Hepatocyte (in vitro differentiated cells): ENCODE results near the gene CRABP2. TPM values are rescaled to one million over a fixed set of nuclear protein-coding genes. Genes with fewer than 3 reads are reported as not detected.
A peak's percentile ranks its signal among the peaks of the same experiment; 100 is the strongest.

Experiments
- DNase-seq: peaks from one replicate; pipeline ENCODE4 v3.0.0-alpha.2; 2016; ENCODE audit warnings: low spot score
- H2AFZ ChIP-seq: fragments of 200-600 bp; sonication (generic); 2 replicates; pipeline ENCODE4 v1.6.0; 2016; ENCODE audit warnings: antibody characterized with exemption, mild to moderate bottlenecking
- H3K27ac ChIP-seq: fragments of 200-600 bp; sonication (generic); 2 replicates; pipeline ENCODE4 v1.5.1; 2016; ENCODE audit warnings: mild to moderate bottlenecking
- H3K27me3 ChIP-seq: fragments of 200-600 bp; sonication (generic); 2 replicates; pipeline ENCODE4 v1.6.1; 2016
- H3K36me3 ChIP-seq: fragments of 200-600 bp; sonication (generic); replicated peaks from 2 replicates; pipeline ENCODE4 v1.5.1; 2016; ENCODE audit warnings: low read depth; ENCODE audit not compliant: insufficient read depth
- H3K4me1 ChIP-seq: fragments of 200-600 bp; sonication (generic); 2 replicates; pipeline ENCODE4 v1.5.1; 2016; ENCODE audit warnings: mild to moderate bottlenecking, moderate library complexity; ENCODE audit not compliant: insufficient read depth
- H3K4me2 ChIP-seq: fragments of 200-600 bp; sonication (generic); 2 replicates; pipeline ENCODE4 v1.6.0; 2016
- H3K4me3 ChIP-seq: fragments of 200-600 bp; sonication (generic); 2 replicates; pipeline ENCODE4 v1.5.1; 2016; ENCODE audit warnings: mild to moderate bottlenecking
- H3K79me2 ChIP-seq: fragments of 200-600 bp; sonication (generic); 2 replicates; pipeline ENCODE4 v1.6.0; 2017; ENCODE audit warnings: mild to moderate bottlenecking
- H3K9me2 ChIP-seq: fragments of 200-600 bp; sonication (generic); replicated peaks from 2 replicates; pipeline ENCODE4 v1.6.0; 2017; ENCODE audit warnings: mild to moderate bottlenecking; ENCODE audit not compliant: insufficient read depth
- H3K9me3 ChIP-seq: fragments of 200-600 bp; sonication (generic); 2 replicates; pipeline ENCODE4 v1.5.1; 2016; ENCODE audit warnings: low read depth, mild to moderate bottlenecking
- H4K20me1 ChIP-seq: fragments of 200-600 bp; sonication (generic); 2 replicates; pipeline ENCODE4 v1.6.0; 2016; ENCODE audit warnings: mild to moderate bottlenecking; ENCODE audit not compliant: insufficient read depth, poor library complexity, severe bottlenecking
- EZH2 ChIP-seq: fragments of 200-600 bp; sonication (generic); IDR thresholded peaks from 2 replicates; pipeline ENCODE4 v1.6.1; 2016; ENCODE audit warnings: antibody characterized with exemption, mild to moderate bottlenecking, borderline replicate concordance
- EZH2phosphoT487 ChIP-seq: fragments of 200-600 bp; sonication (generic); IDR thresholded peaks from one replicate; pipeline ENCODE4 v1.6.1; 2018; ENCODE audit warnings: antibody characterized with exemption, mild to moderate bottlenecking, low read depth, moderate library complexity; ENCODE audit not compliant: unreplicated experiment, severe bottlenecking
- WGBS: methylation state at CpG from one replicate; pipeline ENCODE4 v1.1.6; 2016; ENCODE audit warnings: low lambda C conversion rate; ENCODE audit errors: missing lambda C conversion rate; 5-methylcytosine and 5-hydroxymethylcytosine counted together
- polyA plus RNA-seq: library from polyadenylated mRNA; unstranded; fragments of >200 nt; fragmentation: Nextera tagmentation; extraction: Ambion mirVana; gene quantifications from 2 replicates; pipeline ENCODE4 v1.2.1, GENCODE V29; 2016
- total RNA-seq: library from RNA; depleted of rRNA; stranded (reverse); fragments of >200 nt; gene quantifications from 2 replicates; pipeline ENCODE4 v1.2.3, GENCODE V29; 2014
- TF ChIP-seq, protein P1 (sequence below): fragments of 200-600 bp; sonication (generic); IDR thresholded peaks from 2 replicates; pipeline ENCODE4 v1.5.1; 2016; ENCODE audit warnings: antibody characterized with exemption, mild to moderate bottlenecking; ENCODE audit not compliant: poor library complexity

Gene CRABP2
- total and polyA plus RNA-seq, 2 experiments from 2014 or later = 93.5 to 171 TPM

DNA sequence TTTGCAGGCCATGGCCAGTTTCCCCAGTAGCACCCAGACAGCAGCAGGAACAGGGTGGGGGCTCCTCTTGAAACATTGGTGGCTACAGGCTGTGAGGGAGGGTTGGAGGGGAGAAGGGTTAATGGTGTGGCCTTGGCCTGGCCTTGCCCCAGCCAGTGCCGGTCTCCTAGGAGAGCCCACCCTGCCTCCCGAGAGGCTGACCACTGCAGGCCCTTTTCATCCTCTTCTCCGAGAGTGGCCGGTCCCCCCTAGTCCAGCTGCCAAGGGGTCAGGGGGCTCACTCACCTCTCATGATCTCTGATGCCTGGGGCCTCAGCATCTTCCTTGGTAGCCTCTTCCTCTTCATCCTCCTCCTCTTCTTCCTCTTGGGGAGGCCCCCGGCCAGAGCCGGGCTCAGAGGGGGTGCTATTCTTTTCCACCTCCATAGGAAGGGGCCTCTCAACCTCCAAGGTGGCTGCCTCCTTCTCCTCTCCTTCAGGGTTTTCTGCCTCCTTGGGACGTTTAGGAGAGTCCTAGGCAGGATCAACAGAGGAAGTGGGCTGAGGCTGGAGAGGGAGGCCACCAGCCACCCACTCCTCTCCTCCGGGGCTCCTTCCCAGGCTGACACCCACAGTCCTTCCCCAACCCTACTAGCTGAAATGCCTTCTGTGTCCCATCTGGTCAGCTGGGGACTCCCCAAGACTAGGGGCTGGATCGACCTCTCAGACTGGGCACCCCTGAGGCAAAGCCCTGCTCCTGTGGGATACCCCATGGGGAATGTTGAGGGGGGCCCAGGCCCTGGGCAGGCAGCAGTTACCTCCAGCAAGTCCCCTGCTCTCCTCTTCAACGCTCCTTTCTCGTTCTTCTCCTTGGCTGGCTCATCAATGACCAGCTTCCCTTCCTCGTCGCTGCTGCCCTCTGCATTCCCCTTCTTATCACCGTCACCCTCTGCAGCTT lies 38.3 kb upstream of the CRABP2 start:
- Histone ChIP-seq H3K27ac (no peak overlapping the region), H3K27me3 (no peaks in the 10 kb centered on the region), H3K4me2 (no peak overlapping the region), H3K9me2 (no peaks in the 10 kb centered on the region), H3K4me3 (no peak overlapping the region), H4K20me1 (no peaks in the 10 kb centered on the region), H3K79me2 (peaks cover 54% of the 10 kb centered on the region), H3K9me3 (no peaks in the 10 kb centered on the region), H2AFZ (no peak overlapping the region), H3K4me1 (peaks cover 41% of the 10 kb centered on the region), H3K36me3 (no peaks in the 10 kb centered on the region)
- no peak for DNase-seq
- WGBS = 95% methylated on average over 14 of the region's 14 CpGs
- TF ChIP-seq, protein P1, sequence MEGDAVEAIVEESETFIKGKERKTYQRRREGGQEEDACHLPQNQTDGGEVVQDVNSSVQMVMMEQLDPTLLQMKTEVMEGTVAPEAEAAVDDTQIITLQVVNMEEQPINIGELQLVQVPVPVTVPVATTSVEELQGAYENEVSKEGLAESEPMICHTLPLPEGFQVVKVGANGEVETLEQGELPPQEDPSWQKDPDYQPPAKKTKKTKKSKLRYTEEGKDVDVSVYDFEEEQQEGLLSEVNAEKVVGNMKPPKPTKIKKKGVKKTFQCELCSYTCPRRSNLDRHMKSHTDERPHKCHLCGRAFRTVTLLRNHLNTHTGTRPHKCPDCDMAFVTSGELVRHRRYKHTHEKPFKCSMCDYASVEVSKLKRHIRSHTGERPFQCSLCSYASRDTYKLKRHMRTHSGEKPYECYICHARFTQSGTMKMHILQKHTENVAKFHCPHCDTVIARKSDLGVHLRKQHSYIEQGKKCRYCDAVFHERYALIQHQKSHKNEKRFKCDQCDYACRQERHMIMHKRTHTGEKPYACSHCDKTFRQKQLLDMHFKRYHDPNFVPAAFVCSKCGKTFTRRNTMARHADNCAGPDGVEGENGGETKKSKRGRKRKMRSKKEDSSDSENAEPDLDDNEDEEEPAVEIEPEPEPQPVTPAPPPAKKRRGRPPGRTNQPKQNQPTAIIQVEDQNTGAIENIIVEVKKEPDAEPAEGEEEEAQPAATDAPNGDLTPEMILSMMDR = no peak
- TF ChIP-seq EZH2phosphoT487 (no peak), EZH2 (no peak)

DNA sequence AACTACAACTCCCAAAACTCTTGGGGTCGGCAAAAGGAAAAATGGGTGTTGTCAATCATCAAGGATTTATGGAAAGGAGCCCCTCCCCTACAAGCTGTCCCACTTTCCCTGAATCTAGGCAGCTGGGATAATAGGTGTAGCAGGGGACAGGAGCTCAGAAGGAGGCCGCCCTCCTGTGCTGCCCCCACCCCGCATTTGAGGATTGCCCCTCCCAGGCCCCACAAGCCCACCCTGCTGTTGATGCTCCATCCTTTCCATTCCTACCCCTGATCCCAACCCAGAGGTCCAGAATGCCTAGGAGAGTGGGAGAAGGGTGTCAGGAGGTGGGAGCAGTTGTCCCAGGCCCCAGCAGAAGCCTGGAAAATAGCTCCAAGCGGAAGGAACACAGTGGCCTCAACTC lies 37.4 kb upstream of the CRABP2 start:
- no peak overlapping the region for H3K27ac ChIP-seq
- H3K27me3 ChIP-seq = no peaks in the 10 kb centered on the region
- 91% methylated on average over 4 of the region's 4 CpGs for WGBS
- no peak overlapping the region for H3K4me3 ChIP-seq
- H2AFZ ChIP-seq = no peak overlapping the region
- H3K4me2 ChIP-seq = no peak overlapping the region
- peaks cover 49% of the 10 kb centered on the region for H3K79me2 ChIP-seq
- DNase-seq = no peak
- no peaks in the 10 kb centered on the region for H3K9me2 ChIP-seq
- no peaks in the 10 kb centered on the region for H3K36me3 ChIP-seq
- no peaks in the 10 kb centered on the region for H4K20me1 ChIP-seq
- no peaks in the 10 kb centered on the region for H3K9me3 ChIP-seq
- TF ChIP-seq EZH2phosphoT487 (no peak), EZH2 (no peak)
- TF ChIP-seq, protein P1 = no peak
- H3K4me1 ChIP-seq = peaks cover 32% of the 10 kb centered on the region

DNA sequence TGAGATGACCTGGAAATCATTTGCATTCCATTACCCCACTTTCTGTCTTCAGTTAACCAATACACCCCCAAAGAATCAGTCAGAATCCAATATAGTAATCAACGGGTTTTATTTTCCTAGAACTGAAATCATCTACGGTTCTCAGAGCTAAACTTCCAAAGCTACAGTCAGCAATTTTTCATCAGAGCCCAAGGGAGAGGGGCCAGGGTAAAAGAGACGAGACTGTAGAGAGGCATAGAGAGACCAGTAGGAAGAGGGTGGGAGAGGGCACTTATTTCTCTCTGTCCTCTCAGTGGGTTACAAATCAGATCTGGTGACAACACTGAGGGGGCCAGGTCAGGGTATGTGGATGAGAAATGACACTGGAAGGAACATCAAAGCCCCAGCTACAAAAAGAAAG lies 36.6 kb upstream of the CRABP2 start:
- Histone ChIP-seq H3K4me3 (no peak overlapping the region), H3K4me2 (peak overlapping the region; percentile 72), H3K4me1 (peaks cover 25% of the 10 kb centered on the region), H3K36me3 (no peaks in the 10 kb centered on the region), H3K27me3 (no peaks in the 10 kb centered on the region), H3K9me3 (no peaks in the 10 kb centered on the region), H3K9me2 (no peaks in the 10 kb centered on the region), H4K20me1 (no peaks in the 10 kb centered on the region), H2AFZ (no peak overlapping the region), H3K27ac (peak overlapping the region; percentile 89), H3K79me2 (peaks cover 42% of the 10 kb centered on the region)
- TF ChIP-seq EZH2phosphoT487 = no peak
- no peak for TF ChIP-seq EZH2
- TF ChIP-seq, protein P1 = no peak
- WGBS = 94% methylated on average over 3 of the region's 3 CpGs
- DNase-seq = no peak
